ENCODE measurements around the gene ANKRD2.
A peak's percentile ranks its signal among the peaks of the same experiment; 100 is the strongest.
"Not testable (repeated sequence)": the region's sequence is repeated elsewhere in the genome, so short reads cannot be mapped to it uniquely, and the experiment has no call there.

ANKRD2 gene, protein sequence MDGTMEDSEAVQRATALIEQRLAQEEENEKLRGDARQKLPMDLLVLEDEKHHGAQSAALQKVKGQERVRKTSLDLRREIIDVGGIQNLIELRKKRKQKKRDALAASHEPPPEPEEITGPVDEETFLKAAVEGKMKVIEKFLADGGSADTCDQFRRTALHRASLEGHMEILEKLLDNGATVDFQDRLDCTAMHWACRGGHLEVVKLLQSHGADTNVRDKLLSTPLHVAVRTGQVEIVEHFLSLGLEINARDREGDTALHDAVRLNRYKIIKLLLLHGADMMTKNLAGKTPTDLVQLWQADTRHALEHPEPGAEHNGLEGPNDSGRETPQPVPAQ

DNA sequence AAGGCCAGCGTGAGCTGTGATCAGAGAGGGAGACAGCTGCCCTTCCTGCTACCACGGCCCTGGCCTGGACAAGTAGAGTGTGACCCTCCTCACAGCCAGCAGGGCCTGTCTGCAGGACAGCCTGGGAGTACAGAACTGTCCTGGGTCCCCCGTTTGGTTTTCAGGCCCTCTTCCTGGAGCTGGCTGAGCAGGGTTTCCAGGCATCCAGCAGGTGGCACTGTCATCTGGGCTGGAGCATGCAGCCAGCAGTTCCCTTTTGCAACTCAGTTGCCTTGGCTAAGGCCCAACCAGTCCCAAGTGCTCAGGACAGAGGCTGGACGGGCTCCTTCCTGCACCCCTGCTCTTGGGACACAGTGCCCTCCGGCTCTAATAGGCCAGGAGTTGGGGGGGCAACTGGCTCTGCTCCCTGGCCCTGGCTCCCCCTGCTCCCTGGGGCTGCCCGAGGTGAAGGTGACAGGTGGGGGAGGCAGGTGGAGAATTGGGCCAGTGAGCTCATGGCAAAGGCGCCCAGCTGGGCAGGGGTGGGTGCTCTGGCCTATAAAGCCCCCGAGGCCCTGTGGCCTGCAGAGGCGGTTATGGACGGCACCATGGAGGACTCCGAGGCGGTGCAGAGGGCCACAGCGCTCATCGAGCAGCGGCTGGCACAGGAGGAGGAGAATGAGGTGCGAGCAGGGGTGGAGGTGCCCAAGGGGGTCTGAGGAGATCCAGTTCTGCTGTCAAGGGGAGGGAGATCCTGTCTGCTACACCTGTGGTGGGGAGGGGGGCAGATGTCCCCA is at the start of gene ANKRD2:
Gene ANKRD2, plus strand, starts transcription at position 566 of the 776 bp plus-strand sequence. Its CDS starts 10 bp downstream, at position 576.
- peak; percentile 49 for DNase-seq

DNA sequence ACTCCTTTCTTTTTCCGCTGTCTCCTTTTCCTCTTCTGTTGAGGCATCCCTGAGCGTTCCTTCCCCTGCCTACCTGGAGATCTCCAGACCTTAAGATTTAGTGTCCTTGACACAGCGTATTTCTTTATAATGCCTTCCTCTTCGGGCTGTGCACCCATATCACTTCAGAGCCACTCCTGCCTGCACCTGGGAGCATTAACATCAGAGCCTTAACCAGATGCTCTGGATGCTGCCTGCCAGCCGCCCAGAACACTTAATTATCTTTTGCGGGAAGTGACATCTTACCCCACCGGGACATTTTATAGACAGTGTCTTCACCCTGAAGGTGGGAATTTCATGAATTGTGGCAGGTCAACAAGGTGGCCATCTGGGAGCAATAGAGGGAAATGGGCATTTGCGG is 49.6 kb upstream of the ANKRD2 start:
- no peak for DNase-seq

DNA sequence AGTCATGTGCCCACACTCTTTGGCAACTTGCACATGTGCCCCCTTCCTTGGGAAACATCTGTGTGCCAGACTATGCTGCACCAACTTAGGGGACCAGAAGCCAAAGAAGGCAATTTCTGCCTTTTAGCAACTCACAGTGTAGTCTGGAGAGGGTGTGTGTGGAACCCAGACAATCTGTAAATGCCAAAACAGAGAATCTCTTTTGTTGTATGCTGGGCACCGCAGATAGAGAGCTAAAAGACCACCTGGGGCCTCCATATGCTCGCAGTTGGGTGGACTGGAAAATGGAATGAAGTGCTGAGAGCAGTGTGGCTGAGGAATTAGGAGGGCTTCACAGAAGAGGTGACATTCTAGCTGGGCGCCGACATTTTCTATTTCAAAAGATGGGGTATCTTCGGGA is 47.5 kb upstream of the ANKRD2 start:
- no peak for DNase-seq

DNA sequence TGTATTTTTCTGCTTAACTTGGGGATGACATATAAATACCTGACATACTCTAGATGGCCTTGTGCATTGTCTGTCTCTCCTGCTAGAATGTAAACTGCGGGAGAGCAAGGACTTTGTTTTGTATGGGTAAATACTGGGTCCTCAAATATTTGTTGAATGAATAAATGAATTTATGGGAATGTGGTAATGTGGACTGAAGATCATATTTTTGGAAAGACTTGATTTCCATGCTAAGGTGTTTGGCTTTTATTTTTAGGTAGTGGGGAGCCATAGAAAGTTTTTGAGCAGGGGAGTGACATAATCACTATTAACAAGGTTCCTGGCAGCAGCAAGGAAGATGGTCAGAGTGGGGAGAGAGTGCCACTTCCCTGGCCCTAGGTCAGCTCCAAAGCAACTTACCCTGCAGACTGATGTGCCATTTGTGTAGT is 46.9 kb upstream of the ANKRD2 start:
- no peak for DNase-seq

DNA sequence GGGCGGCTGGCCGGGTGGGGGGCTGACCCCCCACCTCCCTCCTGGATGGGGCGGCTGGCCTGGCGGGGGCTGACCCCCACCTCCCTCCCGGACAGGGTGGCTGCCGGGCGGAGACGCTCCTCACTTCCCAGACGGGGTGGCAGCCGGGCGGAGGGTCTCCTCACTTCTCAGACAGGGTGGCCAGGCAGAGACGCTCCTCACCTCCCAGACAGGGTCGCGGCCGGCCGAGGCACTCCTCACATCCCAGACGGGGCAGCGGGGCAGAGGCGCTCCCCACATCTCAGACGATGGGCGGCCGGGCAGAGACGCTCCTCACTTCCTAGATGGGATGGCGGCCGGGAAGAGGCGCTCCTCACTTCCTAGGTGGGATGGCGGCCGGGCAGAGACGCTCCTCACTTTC is 43.7 kb upstream of the ANKRD2 start:
- DNase-seq, result not testable (repeated sequence)

DNA sequence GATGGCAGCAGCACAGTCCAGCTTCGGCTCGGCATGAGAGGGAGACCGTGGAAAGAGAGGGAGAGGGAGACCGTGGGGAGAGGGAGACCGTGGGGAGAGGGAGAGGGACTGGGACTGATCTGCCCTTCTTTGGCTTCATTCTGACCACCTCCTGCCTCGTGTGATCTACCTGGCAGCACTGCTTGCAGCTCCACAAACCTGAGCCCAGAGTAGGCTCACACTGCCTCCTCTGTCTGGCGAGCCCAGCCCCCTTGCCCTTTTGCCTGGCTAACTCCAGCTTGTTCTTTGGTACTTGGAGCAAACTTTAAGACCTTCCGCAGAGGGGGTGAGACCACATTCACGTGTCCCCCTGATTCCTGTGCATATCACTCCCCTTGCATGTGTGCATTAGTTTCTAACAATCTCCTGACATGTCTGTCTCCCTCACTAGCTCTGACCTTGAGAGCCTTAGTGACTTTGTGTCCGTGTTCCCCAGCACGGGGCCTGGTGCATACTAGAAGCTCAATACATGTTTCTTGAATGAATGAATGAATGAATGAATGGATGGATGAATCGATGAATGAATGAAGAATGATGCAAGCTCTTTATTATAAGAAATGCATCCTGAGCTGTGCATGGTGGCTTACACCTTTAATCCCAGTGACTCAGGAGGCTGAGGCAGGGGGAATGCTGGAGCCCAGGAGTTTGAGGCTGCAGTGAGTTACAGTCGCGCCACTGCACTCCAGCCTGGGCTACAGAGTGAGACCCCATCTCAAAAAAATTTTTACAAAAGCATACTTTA is 42.7 kb upstream of the ANKRD2 start:
- DNase-seq, result no peak

DNA sequence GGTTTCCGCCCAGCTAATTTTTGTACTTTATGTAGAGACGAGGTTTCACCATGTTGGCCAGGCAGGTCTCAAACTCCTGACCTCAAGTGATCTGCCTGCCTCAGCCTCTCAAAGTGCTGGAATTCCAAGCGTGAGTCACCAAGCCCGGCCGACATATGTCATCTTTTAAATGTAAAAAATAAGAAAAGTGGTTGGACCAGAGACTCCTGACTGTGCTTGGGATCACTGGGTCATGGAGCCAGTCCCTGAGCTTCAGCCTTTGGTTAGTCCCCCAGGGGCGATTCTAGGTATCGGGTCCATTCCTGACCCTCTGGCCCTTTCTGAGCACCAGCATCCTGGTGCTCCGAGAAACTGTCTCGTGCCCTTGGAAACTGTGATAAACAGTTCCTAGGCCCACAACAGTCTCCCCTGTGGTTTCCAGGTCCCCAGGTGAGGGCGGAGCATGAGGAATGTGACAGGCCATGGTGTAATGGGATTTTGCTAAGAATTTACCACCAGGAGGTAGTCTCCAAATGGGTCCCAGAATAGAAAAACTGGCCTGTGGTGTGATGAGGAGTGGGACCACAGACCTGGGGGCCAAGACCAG is 41.1 kb upstream of the ANKRD2 start:
- no peak for DNase-seq

DNA sequence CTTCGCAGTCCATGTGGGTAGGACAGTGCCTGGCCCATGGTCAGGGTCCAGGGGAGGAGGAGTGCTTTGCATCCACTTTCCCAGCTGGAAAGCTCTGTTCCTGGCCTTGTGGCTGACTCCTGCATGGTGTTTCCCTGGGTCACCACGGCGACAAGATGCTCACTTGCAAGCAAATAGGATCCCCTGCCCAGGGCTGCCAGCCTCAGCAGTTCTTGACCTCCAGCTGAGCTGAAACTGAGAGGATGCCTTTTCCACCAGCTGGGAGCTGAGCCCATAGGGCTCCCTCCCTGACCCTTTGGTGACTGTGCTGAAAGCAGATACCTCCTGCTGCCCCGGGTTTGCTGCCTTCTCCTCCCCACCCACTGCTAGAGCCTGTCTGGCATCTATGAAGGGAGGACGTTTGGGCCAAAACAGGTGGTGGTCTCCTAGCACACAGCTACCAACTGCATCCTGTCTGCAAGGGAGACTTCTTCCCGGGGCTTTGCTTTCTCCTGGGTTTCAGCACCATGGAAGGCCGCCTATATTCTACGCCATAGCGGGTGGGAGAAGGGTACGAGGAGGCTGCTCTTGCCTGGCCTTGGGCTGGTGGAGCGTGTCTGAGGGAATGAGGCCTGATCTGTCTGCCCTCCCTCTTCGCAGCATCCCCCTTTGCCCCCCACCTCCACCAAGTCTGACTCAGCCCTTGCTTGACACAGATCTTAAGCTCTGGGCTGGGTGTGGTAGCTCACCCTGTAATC is 39.5 kb upstream of the ANKRD2 start:
- no peak for DNase-seq

DNA sequence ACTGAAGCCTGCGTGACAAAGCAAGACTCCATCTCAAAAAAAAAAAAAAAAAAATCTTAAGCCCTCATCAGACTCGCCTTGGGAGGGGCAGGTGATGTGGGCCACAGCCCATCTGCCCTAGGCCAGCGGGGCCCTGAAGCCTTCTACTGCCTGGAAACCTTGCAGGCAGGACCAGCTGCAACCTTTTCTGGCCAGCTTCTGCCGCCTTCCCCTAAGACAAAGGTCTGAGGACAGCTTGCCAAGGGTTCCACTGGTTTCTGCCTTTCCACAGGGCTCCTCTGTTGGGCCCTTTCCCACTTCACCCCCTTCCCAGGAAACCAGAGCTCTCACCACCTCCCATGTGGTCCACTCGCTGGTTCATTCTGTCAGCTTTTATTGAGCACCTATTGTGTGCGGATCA is 38.7 kb upstream of the ANKRD2 start:
- no peak for DNase-seq

DNA sequence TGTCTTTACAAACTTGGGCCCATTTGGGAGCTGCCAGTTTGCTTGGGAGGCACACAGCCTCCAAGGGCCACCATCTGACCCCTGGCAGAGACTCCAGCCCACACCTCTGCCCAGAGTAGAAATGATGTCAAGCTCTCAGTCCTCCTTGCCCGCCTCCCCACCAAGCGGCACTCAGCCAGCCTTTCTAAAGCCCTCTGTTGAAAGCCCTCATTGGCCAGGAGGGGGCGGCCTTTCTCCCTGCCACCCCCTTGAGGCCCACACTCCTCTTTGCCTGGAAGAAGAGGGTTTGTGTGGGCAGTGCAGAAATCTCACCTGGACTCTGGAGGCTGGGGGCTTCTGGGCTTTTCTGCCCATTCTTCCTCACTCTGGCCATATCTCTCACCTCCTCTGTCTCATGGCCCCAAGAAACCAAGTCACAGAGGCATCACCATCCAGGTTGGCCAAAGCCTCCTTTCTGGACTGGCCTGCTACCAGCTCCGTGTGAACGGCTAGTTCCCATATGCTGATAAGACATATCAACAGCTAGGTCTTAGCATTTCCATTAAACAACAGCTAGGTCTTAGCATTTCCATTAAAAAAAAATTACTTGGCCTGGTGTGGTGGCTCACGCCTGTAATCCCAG is 37.7 kb upstream of the ANKRD2 start:
- peak; percentile 19 for DNase-seq

DNA sequence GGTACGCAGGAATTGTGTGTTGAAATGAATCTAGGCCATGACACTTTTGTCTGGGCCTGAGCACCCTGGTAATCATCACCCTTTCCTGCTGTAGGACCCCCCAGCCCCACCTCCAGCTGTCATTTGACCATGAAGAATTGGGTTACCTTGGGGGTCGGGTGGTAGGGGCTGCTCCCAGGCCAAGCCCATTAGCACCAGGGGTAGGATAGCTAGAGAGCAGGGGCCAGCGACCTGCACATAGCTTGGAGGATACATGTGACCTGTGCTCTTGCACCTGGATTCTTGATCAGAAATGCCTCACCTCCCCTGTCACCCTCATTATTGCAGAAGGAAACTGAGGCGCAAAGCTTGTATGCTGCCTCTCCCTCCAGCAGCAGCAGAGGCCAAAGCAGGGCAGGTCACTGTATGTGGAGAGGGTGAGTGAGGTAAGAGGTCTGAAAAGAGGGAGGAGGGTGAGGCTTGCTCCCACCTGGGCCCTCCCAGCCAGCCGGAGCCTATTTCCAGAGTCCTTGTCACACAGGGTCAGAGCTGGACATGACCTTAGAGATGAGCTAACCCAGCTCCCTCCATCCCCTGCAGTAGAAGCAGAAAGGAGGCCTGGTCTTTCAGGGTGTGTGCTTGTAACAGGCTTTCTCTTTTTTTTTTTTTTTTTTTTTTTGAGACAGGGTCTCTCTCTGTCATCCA is 35.3 kb upstream of the ANKRD2 start:
- no peak for DNase-seq

DNA sequence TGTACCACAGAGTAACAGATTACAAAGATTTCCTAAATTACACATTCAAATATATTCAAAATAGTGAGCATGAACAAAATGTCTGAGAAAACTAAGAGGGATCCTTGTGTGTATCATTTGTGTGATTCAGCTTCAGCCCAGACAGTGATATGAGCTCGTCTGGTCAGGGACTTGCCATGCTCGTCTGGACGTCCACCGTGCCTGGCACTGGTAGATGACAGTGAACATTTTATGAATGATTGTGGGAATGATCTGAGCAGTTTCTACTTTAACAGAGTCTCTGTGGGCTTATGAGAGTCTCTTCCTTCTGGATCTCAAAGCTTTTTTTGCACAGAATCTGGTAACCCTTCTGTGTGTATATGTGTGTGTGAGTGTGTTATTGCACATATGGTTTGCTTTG is 34.2 kb upstream of the ANKRD2 start:
- no peak for DNase-seq

DNA sequence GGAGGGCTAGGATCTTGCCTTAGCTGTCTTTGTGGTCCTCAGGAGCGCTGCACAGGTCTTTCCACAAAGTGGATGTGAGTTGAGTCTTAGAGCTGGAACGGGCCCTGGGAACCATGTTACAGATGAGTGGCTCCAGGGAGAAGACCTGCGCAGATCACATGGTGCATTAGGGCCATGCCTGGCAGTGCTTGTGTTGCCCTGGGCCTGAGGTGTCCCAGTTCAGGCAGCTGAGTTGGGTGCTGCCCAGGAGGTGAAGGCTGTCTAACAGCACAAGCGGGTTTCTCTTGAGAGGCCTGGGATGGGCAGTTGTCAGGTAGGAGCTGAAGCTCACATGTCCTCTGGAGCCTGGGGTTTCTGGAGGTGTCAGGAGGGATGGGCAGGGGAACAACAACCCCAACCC is 33.7 kb upstream of the ANKRD2 start:
- no peak for DNase-seq

DNA sequence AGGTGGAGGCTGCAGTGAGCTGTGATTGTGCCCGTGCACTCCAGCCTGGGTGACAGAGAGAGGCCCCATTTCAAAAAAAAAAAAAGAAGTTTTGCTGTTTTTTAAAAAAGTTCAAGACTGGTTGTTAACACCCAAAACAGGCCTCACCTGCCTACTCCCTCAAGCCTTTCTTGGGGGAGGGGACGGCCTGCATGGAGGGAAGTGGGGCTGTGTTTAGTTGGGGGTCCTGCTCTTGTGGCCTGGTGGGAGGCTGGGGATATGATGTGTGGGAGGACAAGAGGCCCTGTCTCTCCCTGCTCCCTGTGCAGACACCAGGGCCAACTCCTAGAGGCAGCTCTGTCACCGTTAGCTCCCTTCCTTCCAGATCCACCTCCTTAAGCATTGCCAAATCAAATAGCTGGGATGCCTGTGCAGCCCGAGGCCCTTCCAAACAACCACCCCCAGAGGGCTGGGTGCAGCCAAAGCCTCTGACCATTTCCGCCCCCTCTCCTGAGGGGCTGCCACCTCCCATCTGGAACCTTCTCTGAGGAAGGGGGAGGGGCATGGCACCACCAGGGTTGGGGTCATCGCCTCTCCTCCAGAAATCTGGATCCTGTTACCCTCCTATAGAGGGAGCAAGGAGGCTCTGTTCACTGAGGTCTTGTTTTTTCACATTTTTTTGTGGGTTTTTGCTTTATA is 32.9 kb upstream of the ANKRD2 start:
- no peak for DNase-seq

DNA sequence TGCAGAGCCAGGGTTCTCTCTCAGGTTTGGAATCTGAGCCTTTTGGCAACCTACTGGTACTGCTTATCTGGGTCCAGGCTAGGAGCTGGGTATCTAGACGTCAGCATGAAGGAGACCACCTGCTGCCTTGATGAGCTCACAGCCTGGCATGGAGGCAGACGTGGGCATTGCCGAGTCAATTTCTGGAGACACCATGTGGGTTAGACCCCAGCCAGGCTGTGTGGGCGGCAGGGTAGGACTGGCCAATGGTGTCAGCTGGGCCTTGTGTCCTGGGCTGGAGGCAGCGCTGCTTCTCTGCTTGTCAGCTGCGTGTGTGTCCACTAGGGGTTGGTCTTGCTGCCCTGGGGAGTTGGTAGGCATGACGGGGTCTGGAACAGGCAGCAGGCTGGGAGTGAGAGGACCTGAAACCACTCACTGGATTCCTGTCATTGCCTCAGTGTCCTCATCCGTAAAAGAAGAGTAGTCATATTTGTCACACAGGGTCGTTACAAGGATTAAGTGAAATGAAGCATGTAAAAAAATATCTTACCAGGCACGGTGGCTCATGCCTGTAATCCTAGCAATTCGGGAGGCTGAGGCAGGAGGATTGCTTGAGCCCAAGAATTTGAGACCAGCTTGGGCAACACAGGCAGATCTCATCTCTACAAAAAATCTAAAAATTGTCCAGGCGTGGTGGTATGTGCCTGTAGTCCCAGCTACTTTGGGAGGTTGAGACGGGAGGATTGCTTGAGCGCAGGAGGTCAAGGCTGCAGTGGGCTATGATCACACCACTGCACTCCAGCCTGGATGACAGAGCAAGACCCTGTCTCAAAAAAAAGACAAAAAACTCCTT is 31.7 kb upstream of the ANKRD2 start:
- DNase-seq, result no peak

DNA sequence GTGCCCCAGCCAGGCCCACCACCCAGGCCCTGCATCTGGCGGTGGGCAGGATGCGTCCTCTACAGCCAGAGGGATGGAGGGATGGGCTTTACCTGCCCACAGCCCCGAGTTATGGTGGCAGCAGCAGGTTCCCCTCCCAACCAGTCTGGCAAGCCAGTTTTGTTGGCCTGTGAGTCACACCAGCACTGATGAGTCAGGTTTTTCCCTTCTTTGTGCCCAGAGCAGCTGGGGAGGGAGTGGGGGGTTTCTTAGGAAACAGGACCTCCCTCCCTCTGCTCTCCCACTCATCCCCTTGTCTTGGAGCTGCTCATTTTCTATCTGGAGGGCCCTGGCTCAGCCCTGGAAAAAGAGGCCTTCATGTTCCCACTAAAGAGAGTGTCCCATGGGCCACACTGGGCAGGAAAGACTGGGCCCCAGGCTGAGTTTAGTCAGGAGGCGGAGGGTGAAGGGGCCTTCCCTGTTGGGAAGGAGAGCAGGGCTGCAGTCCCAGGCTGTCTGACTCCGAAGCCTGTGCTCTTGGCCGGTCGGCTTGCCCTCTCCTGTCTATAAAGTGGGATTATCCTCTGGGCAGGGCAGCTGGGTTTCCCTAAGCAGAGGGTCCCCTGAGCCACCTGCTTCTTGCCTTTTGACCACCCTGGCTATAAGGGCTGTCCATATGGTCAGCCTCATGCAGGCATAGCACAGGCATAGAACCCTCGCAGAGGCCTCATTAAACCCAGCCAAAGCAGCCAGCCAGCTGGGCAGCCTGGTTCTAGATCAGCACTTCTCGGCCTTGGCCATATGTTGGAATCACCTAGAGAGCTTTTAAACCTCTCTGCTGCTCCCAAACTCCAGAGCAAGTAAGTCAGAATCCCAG is 30.2 kb upstream of the ANKRD2 start:
- no peak for DNase-seq

DNA sequence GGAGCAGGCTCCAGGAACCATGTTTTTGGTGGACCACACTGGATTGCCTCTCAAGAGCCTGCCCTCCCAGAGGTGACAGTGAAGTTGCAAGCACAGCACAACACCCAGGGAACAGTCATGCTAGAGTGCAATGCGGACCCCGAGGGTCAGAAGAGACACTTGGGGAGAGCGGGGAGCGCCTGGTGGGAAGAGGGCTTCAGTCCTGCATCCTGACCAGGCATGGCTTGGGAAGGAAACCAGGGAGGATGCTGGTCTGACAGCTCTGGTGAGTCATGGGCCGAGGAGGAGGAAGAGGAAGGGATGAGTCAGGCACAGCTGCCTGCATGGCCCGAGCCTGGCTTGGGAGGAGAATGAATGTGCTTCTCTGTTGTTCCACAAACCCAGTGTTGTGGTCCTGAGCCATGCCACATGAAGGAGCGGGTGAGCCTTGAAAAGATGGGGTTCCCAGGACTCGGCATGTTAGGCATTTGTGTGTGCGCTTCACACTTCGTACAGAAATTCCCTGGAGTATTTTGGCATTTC is 29.5 kb upstream of the ANKRD2 start:
- no peak for DNase-seq

DNA sequence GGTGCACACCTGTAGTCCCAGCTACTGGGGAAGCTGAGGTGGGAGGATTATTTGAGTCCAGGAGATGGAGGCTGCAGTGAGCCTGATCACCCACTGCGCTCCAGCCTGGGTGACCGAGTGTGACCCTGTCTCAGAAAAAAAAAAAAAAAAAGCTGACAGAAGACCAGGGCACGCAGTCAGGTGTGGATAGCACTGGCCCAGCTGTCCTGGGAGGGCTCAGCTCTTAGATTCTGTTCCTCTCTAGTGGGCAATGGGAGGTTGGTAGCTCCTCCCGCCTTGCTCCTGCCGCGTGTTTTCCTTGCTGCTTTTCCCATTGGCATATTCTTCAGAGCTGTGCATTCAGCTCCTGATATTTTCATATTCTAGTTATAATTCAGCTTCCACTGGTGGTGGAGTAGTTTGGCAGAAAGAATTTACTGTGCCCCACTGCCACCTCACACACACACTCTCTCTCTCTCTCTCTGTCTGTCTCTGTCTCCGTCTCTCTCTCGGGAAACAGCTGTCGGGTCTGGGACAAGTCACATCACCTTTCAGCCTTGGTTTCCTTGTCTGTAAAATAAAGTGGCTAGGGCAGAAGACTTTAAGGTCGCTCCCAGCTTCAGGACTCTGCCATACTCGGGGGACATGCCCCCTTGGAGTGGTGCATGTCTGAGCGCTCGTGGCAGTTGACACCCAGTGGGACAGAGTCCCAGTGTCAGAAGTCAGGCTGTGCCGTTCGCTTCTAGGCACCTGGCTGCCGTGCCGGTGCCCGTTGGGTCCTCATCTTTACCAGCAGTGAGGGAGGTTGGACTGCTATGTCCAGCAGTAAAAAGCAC is 25.9 kb upstream of the ANKRD2 start:
- no peak for DNase-seq
